Activated T-helper 17 cell treated with anti-CD3 and anti-CD28 coated beads, Interleukin-2, amount 50 U/mL, for 72 hours (primary cell): ENCODE data around the gene SORL1. TPM values are rescaled to one million over a fixed set of nuclear protein-coding genes. Genes with fewer than 3 reads are reported as not detected.

ENCODE experiments used
- ATAC-seq: fragments of 150-1000 bp; cut with Tn5 transposase; replicated peaks from 2 replicates; pipeline ENCODE4 v1.10.0; 2021; ENCODE audit warnings: mild to moderate bottlenecking, moderate library complexity
- H3K27ac Mint-ChIP-seq: one replicate; pipeline ENCODE4 v1.8.0; 2022; ENCODE audit warnings: mixed read lengths
- H3K27me3 Mint-ChIP-seq: one replicate; pipeline ENCODE4 v1.8.0; 2022; ENCODE audit warnings: mixed read lengths
- H3K36me3 Mint-ChIP-seq: one replicate; pipeline ENCODE4 v1.8.0; 2022; ENCODE audit warnings: low read depth, mild to moderate bottlenecking, mixed read lengths
- H3K4me1 Mint-ChIP-seq: one replicate; pipeline ENCODE4 v1.8.0; 2022; ENCODE audit warnings: mixed read lengths
- H3K4me3 Mint-ChIP-seq: one replicate; pipeline ENCODE4 v1.8.0; 2022; ENCODE audit warnings: mild to moderate bottlenecking, mixed read lengths
- H3K9me3 Mint-ChIP-seq: one replicate; pipeline ENCODE4 v1.8.0; 2022; ENCODE audit warnings: mixed read lengths
- total RNA-seq, 2 donors: library from RNA; stranded (reverse); gene quantifications; one replicate each; pipeline ENCODE4 v1.2.3, GENCODE V29; 2022

SORL1 gene
- total RNA-seq, 2 donors from 2014 or later: 47.1 to 98.5 TPM

GRCh38 chr11:121508449-121508848 is 56.3 kb downstream of the SORL1 start:
- H3K27me3 Mint-ChIP-seq: no peaks in the 10 kb centered on the region
- peaks cover 29% of the 10 kb centered on the region for H3K4me1 Mint-ChIP-seq
- no peaks in the 10 kb centered on the region for H3K9me3 Mint-ChIP-seq
- H3K4me3 Mint-ChIP-seq: no peak overlapping the region
- H3K27ac Mint-ChIP-seq: peak overlapping the region; percentile 5
- peaks cover 94% of the 10 kb centered on the region for H3K36me3 Mint-ChIP-seq
- no peak for ATAC-seq

- Mint-ChIP-seq H3K27me3 (no peaks in the 10 kb centered on the region), H3K4me1 (peaks cover 27% of the 10 kb centered on the region), H3K36me3 (peaks cover 94% of the 10 kb centered on the region), H3K4me3 (no peak overlapping the region), H3K9me3 (no peaks in the 10 kb centered on the region), H3K27ac (no peak overlapping the region)
- peak; percentile 35 for ATAC-seq
Measured at GRCh38 chr11:121510438-121510837, 58.3 kb downstream of the SORL1 start.

- Mint-ChIP-seq H3K9me3 (no peaks in the 10 kb centered on the region), H3K27ac (peak overlapping the region; percentile 7), H3K4me3 (no peak overlapping the region), H3K27me3 (no peaks in the 10 kb centered on the region), H3K36me3 (peaks cover 94% of the 10 kb centered on the region), H3K4me1 (peaks cover 36% of the 10 kb centered on the region)
- no peak for ATAC-seq
Measured at GRCh38 chr11:121512468-121513465, 60.7 kb downstream of the SORL1 start.

GRCh38 chr11:121513807-121514206 is 61.7 kb downstream of the SORL1 start:
- Mint-ChIP-seq H3K4me1 (peaks cover 33% of the 10 kb centered on the region), H3K27ac (peak overlapping the region; percentile 55), H3K36me3 (peaks cover 92% of the 10 kb centered on the region), H3K4me3 (no peak overlapping the region), H3K9me3 (no peaks in the 10 kb centered on the region), H3K27me3 (no peaks in the 10 kb centered on the region)
- no peak for ATAC-seq

GRCh38 chr11:121514432-121515334 is 62.6 kb downstream of the SORL1 start:
- Mint-ChIP-seq H3K36me3 (peaks cover 93% of the 10 kb centered on the region), H3K4me3 (no peak overlapping the region), H3K9me3 (no peaks in the 10 kb centered on the region), H3K27ac (peak overlapping the region; percentile 55), H3K4me1 (peaks cover 33% of the 10 kb centered on the region), H3K27me3 (no peaks in the 10 kb centered on the region)
- ATAC-seq: peak; percentile 51

GRCh38 chr11:121515335-121515671 is 63.2 kb downstream of the SORL1 start:
- no peak overlapping the region for H3K4me3 Mint-ChIP-seq
- H3K36me3 Mint-ChIP-seq: peaks cover 94% of the 10 kb centered on the region
- H3K27ac Mint-ChIP-seq: peak overlapping the region; percentile 55
- no peak for ATAC-seq
- H3K27me3 Mint-ChIP-seq: no peaks in the 10 kb centered on the region
- peaks cover 37% of the 10 kb centered on the region for H3K4me1 Mint-ChIP-seq
- H3K9me3 Mint-ChIP-seq: no peaks in the 10 kb centered on the region

- no peak for ATAC-seq
- Mint-ChIP-seq H3K27me3 (no peaks in the 10 kb centered on the region), H3K9me3 (no peaks in the 10 kb centered on the region), H3K4me1 (peaks cover 42% of the 10 kb centered on the region), H3K4me3 (no peak overlapping the region), H3K27ac (peak overlapping the region; percentile 68), H3K36me3 (peaks cover 94% of the 10 kb centered on the region)
Measured at GRCh38 chr11:121517996-121518395, 65.9 kb downstream of the SORL1 start.

GRCh38 chr11:121520243-121521144 is 68.4 kb downstream of the SORL1 start:
- H3K4me1 Mint-ChIP-seq: peaks cover 32% of the 10 kb centered on the region
- peak overlapping the region; percentile 34 for H3K4me3 Mint-ChIP-seq
- H3K9me3 Mint-ChIP-seq: no peaks in the 10 kb centered on the region
- no peaks in the 10 kb centered on the region for H3K27me3 Mint-ChIP-seq
- no peak for ATAC-seq
- H3K27ac Mint-ChIP-seq: peak overlapping the region; percentile 52
- peaks cover 93% of the 10 kb centered on the region for H3K36me3 Mint-ChIP-seq

- H3K27ac Mint-ChIP-seq: peak overlapping the region; percentile 52
- peak overlapping the region; percentile 34 for H3K4me3 Mint-ChIP-seq
- no peaks in the 10 kb centered on the region for H3K9me3 Mint-ChIP-seq
- ATAC-seq: peak; percentile 84
- no peaks in the 10 kb centered on the region for H3K27me3 Mint-ChIP-seq
- peaks cover 28% of the 10 kb centered on the region for H3K4me1 Mint-ChIP-seq
- H3K36me3 Mint-ChIP-seq: peaks cover 93% of the 10 kb centered on the region
Measured at GRCh38 chr11:121521145-121522042, 69.3 kb downstream of the SORL1 start.

GRCh38 chr11:121522043-121522941 is 70.2 kb downstream of the SORL1 start:
- H3K27ac Mint-ChIP-seq: peak overlapping the region; percentile 52
- H3K36me3 Mint-ChIP-seq: peaks cover 93% of the 10 kb centered on the region
- peak overlapping the region; percentile 34 for H3K4me3 Mint-ChIP-seq
- no peaks in the 10 kb centered on the region for H3K9me3 Mint-ChIP-seq
- ATAC-seq: peak; percentile 73
- H3K4me1 Mint-ChIP-seq: peaks cover 33% of the 10 kb centered on the region
- H3K27me3 Mint-ChIP-seq: no peaks in the 10 kb centered on the region

GRCh38 chr11:121523581-121524232 is 71.6 kb downstream of the SORL1 start:
- Mint-ChIP-seq H3K4me3 (no peak overlapping the region), H3K27ac (no peak overlapping the region), H3K4me1 (peaks cover 24% of the 10 kb centered on the region), H3K9me3 (no peaks in the 10 kb centered on the region), H3K36me3 (peaks cover 93% of the 10 kb centered on the region), H3K27me3 (no peaks in the 10 kb centered on the region)
- no peak for ATAC-seq

GRCh38 chr11:121524233-121524631 is 72.1 kb downstream of the SORL1 start:
- no peak for ATAC-seq
- H3K27me3 Mint-ChIP-seq: no peaks in the 10 kb centered on the region
- peaks cover 24% of the 10 kb centered on the region for H3K4me1 Mint-ChIP-seq
- H3K36me3 Mint-ChIP-seq: peaks cover 97% of the 10 kb centered on the region
- no peaks in the 10 kb centered on the region for H3K9me3 Mint-ChIP-seq
- no peak overlapping the region for H3K4me3 Mint-ChIP-seq
- H3K27ac Mint-ChIP-seq: no peak overlapping the region
